Adipose tissue (tissue), 3 donors: Measurements from ENCODE around the gene ADRA2B. TPM values are rescaled to one million over a fixed set of nuclear protein-coding genes. Genes with fewer than 3 reads are reported as not detected.

Experiments
- H3K27ac ChIP-seq: one replicate; pipeline ENCODE4 v1.5.1; 2013; ENCODE audit warnings: low read depth, low read length
- WGBS, 3 donors: extraction: QIAGEN DNeasy Blood & Tissue Kit; methylation state at CpG; one replicate each; pipeline ENCODE4 v1.1.7; 2013; 5-methylcytosine and 5-hydroxymethylcytosine counted together
- polyA plus RNA-seq, 3 donors: library from polyadenylated mRNA; stranded (reverse); fragments of 200-250 nt; gene quantifications; one replicate each; pipeline ENCODE4 v1.2.3, GENCODE V29; 2013
- donor health status: healthy with polysubstance abuse.
- donor health status: Bipolar disorder and iron deficiency.
- donor health status: healthy.

ADRA2B gene
- polyA plus RNA-seq, 3 donors, result 0.35 to 2.6 (median 0.98) TPM

GRCh38 chr2:96123290-96123689 lies 6.9 kb upstream of the ADRA2B start:
- WGBS, 3 donors, result 85 to 100% (median 94%) methylated on average over 1 of the region's 1 CpG
- no peak overlapping the region for H3K27ac ChIP-seq

GRCh38 chr2:96122391-96122790 lies 6.0 kb upstream of the ADRA2B start:
- H3K27ac ChIP-seq, result no peak overlapping the region
- 83 to 89% (median 85%) methylated on average over 5 of the region's 5 CpGs for whole genome bisulfite sequencing, 3 donors

GRCh38 chr2:96121414-96121813 lies 5.0 kb upstream of the ADRA2B start:
- no peak overlapping the region for H3K27ac ChIP-seq
- 88 to 93% (median 90%) methylated on average over 4 of the region's 4 CpGs for WGBS, 3 donors

GRCh38 chr2:96120991-96121390 lies 4.6 kb upstream of the ADRA2B start:
- WGBS, 3 donors, result 40 to 66% (median 46%) methylated on average over 7 of the region's 7 CpGs
- H3K27ac ChIP-seq, result no peak overlapping the region

GRCh38 chr2:96120091-96120720 lies 3.8 kb upstream of the ADRA2B start:
- WGBS, 3 donors, result 26 to 49% (median 29%) methylated on average over 11 of the region's 11 CpGs
- H3K27ac ChIP-seq, result no peak overlapping the region

- no peak overlapping the region for H3K27ac ChIP-seq
- WGBS, 3 donors, result 89 to 94% (median 93%) methylated on average over 5 of the region's 5 CpGs
Measured at GRCh38 chr2:96119389-96119751, 3.0 kb upstream of the ADRA2B start.

- whole genome bisulfite sequencing, 3 donors, result 88 to 93% (median 89%) methylated on average over 13 of the region's 13 CpGs
- H3K27ac ChIP-seq, result no peak overlapping the region
Measured at GRCh38 chr2:96118698-96119388, 2.5 kb upstream of the ADRA2B start.

- 44 to 62% (median 53%) methylated on average over 17 of the region's 17 CpGs for WGBS, 3 donors
- no peak overlapping the region for H3K27ac ChIP-seq
Measured at GRCh38 chr2:96117701-96118588, 1.6 kb upstream of the ADRA2B start.

GRCh38 chr2:96116879-96117533 lies 635 bp upstream of the ADRA2B start:
- no peak overlapping the region for H3K27ac ChIP-seq
- 2 to 3% (median 2%) methylated on average over 32 to 62 of the region's 62 CpGs for WGBS, 3 donors

GRCh38 chr2:96115631-96116423 lies 544 bp downstream of the ADRA2B start:
- no peak overlapping the region for H3K27ac ChIP-seq

GRCh38 chr2:96114903-96115581 lies 1.3 kb downstream of the ADRA2B start:
- 91 to 95% (median 94%) methylated on average over 23 to 24 of the region's 24 CpGs for WGBS, 3 donors
- no peak overlapping the region for H3K27ac ChIP-seq

More at GRCh38 chr2:96115631-96116423, 544 bp downstream of the ADRA2B start:
- WGBS, 3 donors, result 44 to 47% (median 45%) methylated on average over 75 to 77 of the region's 77 CpGs

GRCh38 chr2:96114546-96114902 lies 1.8 kb downstream of the ADRA2B start:
- WGBS, 3 donors, result 89 to 92% (median 90%) methylated on average over 13 of the region's 13 CpGs
- H3K27ac ChIP-seq, result no peak overlapping the region

- 85 to 87% (median 86%) methylated on average over 17 of the region's 17 CpGs for WGBS, 3 donors
- H3K27ac ChIP-seq, result no peak overlapping the region
Measured at GRCh38 chr2:96113951-96114350, 2.4 kb downstream of the ADRA2B start.

GRCh38 chr2:96113367-96113677 lies 3.0 kb downstream of the ADRA2B start:
- no peak overlapping the region for H3K27ac ChIP-seq
- WGBS, 3 donors, result 91 to 94% (median 92%) methylated on average over 7 of the region's 7 CpGs

GRCh38 chr2:96112501-96113366 lies 3.6 kb downstream of the ADRA2B start:
- WGBS, 3 donors, result 85 to 90% (median 88%) methylated on average over 9 of the region's 9 CpGs
- H3K27ac ChIP-seq, result no peak overlapping the region

GRCh38 chr2:96111823-96112500 lies 4.4 kb downstream of the ADRA2B start:
- WGBS, 3 donors, result 82 to 91% (median 91%) methylated on average over 6 to 7 of the region's 7 CpGs

More at GRCh38 chr2:96111823-96112500, 4.4 kb downstream of the ADRA2B start:
- H3K27ac ChIP-seq, result no peak overlapping the region
